OCI-LY1 (cell line): Measurements from ENCODE around the gene CRISPLD2.

Experiments used
- H2AFZ ChIP-seq: fragments of 200-600 bp; sonication (generic), shearing (Covaris generic); 2 replicates; pipeline ENCODE4 v1.6.0; 2014; ENCODE audit warnings: antibody characterized with exemption, mild to moderate bottlenecking, low read length
- H3F3A ChIP-seq: fragments of 200-600 bp; sonication (generic), shearing (Covaris generic); 2 replicates; pipeline ENCODE4 v1.6.0; 2014; ENCODE audit warnings: mild to moderate bottlenecking, antibody characterized with exemption, low read length, moderate library complexity; ENCODE audit not compliant: insufficient read depth
- H3K27ac ChIP-seq: fragments of 200-600 bp; sonication (generic); 2 replicates; pipeline ENCODE4 v1.5.1; 2014; ENCODE audit warnings: low read length, mixed run types, mild to moderate bottlenecking, low read depth; ENCODE audit not compliant: poor library complexity, severe bottlenecking
- H3K27me3 ChIP-seq: fragments of 200-600 bp; sonication (generic); 2 replicates; pipeline ENCODE4 v1.6.0; 2014; ENCODE audit warnings: antibody characterized with exemption, mild to moderate bottlenecking, low read length, moderate library complexity; ENCODE audit not compliant: insufficient read depth
- H3K36me3 ChIP-seq: fragments of 200-600 bp; sonication (generic); 2 replicates; pipeline ENCODE4 v1.6.1; 2014; ENCODE audit warnings: mild to moderate bottlenecking, antibody characterized with exemption, low read length, moderate library complexity, mixed read lengths; ENCODE audit not compliant: insufficient read depth
- H3K4me1 ChIP-seq: fragments of 200-600 bp; sonication (generic); 2 replicates; pipeline ENCODE4 v1.5.1; 2014; ENCODE audit warnings: mild to moderate bottlenecking, low read length, moderate library complexity; ENCODE audit not compliant: insufficient read depth, severe bottlenecking
- H3K4me2 ChIP-seq: fragments of 200-600 bp; sonication (generic), shearing (Covaris generic); 2 replicates; pipeline ENCODE4 v1.6.1; 2014; ENCODE audit warnings: low read length
- H3K4me3 ChIP-seq: fragments of 200-600 bp; sonication (generic); 2 replicates; pipeline ENCODE4 v1.5.1; 2014; ENCODE audit warnings: low read length, low read depth, mild to moderate bottlenecking, mixed read lengths; ENCODE audit not compliant: poor library complexity, severe bottlenecking
- H3K79me2 ChIP-seq: fragments of 200-600 bp; shearing (Covaris generic); 2 replicates; pipeline ENCODE4 v1.6.1; 2016; ENCODE audit warnings: mixed run types, low read length, mixed read lengths; ENCODE audit not compliant: insufficient read depth
- H3K9ac ChIP-seq: fragments of 200-600 bp; sonication (generic), shearing (Covaris generic); 2 replicates; pipeline ENCODE4 v1.6.1; 2014; ENCODE audit warnings: mild to moderate bottlenecking, low read length, mixed read lengths
- H3K9me2 ChIP-seq: fragments of 200-600 bp; sonication (generic), shearing (Covaris generic); 2 replicates; pipeline ENCODE4 v1.6.1; 2014; ENCODE audit warnings: low read depth, mild to moderate bottlenecking, low read length, mixed read lengths
- H3K9me3 ChIP-seq: fragments of 200-600 bp; shearing (Covaris generic); 2 replicates; pipeline ENCODE4 v1.6.1; 2014; ENCODE audit warnings: low read length, mixed read lengths
- H4K20me1 ChIP-seq: fragments of 200-600 bp; sonication (generic), shearing (Covaris generic); 2 replicates; pipeline ENCODE4 v1.6.0; 2016; ENCODE audit warnings: mild to moderate bottlenecking, low read length; ENCODE audit not compliant: insufficient read depth
- EZH2 ChIP-seq: fragments of 200-600 bp; sonication (generic), shearing (Covaris generic); IDR thresholded peaks from 2 replicates; pipeline ENCODE4 v1.8.0; 2017; ENCODE audit warnings: borderline replicate concordance, mixed run types, mild to moderate bottlenecking, antibody characterized with exemption, low read length, moderate library complexity, mixed read lengths
- TF ChIP-seq, protein P1 (sequence below): fragments of 200-600 bp; sonication (generic), shearing (Covaris generic); IDR thresholded peaks from 2 replicates; pipeline ENCODE4 v1.5.1; 2017; ENCODE audit warnings: mild to moderate bottlenecking, antibody characterized with exemption, low read length, moderate library complexity, mixed read lengths

The CRISPLD2 gene

DNA sequence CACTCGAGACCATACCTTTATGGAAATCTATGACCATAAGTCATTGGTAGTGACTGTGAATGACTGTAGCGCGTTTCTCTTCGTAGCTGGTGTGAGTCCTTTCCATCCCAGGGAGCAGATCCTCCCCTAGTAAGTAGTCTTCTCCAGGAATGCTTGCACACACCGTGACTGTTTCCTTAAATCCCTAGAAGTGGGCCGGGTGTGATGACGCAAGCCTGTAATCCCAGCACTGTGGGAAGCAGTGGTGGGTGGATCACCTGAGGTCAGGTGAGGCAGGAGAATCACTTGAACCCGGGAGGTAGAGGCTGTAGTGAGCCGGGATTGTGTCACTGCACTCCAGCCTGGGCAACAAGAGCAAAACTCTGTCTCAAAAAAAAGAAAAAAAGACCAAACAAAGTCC lies 70.6 kb downstream of the CRISPLD2 start:
- H2AFZ ChIP-seq = no peak overlapping the region
- no peak overlapping the region for H3K4me3 ChIP-seq
- H3K4me1 ChIP-seq = no peaks in the 10 kb centered on the region
- H4K20me1 ChIP-seq = no peaks in the 10 kb centered on the region
- peaks cover 18% of the 10 kb centered on the region; the same call in 1 of the 2 replicates for H3K27me3 ChIP-seq
- TF ChIP-seq EZH2 = no peak
- TF ChIP-seq, protein P1, sequence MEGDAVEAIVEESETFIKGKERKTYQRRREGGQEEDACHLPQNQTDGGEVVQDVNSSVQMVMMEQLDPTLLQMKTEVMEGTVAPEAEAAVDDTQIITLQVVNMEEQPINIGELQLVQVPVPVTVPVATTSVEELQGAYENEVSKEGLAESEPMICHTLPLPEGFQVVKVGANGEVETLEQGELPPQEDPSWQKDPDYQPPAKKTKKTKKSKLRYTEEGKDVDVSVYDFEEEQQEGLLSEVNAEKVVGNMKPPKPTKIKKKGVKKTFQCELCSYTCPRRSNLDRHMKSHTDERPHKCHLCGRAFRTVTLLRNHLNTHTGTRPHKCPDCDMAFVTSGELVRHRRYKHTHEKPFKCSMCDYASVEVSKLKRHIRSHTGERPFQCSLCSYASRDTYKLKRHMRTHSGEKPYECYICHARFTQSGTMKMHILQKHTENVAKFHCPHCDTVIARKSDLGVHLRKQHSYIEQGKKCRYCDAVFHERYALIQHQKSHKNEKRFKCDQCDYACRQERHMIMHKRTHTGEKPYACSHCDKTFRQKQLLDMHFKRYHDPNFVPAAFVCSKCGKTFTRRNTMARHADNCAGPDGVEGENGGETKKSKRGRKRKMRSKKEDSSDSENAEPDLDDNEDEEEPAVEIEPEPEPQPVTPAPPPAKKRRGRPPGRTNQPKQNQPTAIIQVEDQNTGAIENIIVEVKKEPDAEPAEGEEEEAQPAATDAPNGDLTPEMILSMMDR = no peak
- H3K9me3 ChIP-seq = no peaks in the 10 kb centered on the region
- no peaks in the 10 kb centered on the region for H3F3A ChIP-seq
- no peak overlapping the region for H3K27ac ChIP-seq
- no peak overlapping the region for H3K4me2 ChIP-seq
- H3K9ac ChIP-seq = no peak overlapping the region
- no peaks in the 10 kb centered on the region for H3K79me2 ChIP-seq
- no peaks in the 10 kb centered on the region for H3K9me2 ChIP-seq
- H3K36me3 ChIP-seq = no peaks in the 10 kb centered on the region

DNA sequence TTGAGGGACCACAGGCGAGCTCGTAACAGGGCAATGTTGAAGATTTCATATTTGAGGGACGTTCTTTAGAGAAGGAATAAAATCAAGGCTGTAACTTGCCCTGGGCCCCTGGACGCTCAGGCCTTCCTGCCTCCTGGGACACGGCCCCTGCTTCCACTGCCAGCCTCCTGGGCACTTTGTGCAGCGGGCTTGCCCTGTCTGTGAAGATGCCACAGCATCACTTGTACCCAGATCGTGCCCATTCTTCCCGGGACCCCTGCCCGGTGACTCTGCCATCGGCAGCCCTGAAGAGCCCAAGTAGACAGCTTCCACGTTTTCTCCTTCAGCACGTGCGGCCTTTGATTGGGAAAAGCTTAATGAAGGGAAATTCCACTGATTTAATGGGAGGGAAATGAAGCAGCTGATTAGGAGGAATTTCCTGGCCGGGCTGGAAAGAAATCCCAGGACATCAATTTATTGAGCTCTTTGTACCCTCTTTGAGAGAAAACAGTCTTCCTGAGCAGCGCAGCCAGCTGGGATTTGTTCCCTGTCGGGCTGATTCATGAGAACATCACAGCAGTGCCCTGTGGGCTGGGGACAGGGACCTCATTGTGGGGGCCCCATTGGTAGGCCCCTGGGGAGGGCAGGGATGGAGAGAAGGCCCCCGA lies 71.5 kb downstream of the CRISPLD2 start:
- H3K9me3 ChIP-seq = no peaks in the 10 kb centered on the region
- H3F3A ChIP-seq = no peaks in the 10 kb centered on the region
- no peaks in the 10 kb centered on the region for H4K20me1 ChIP-seq
- no peaks in the 10 kb centered on the region for H3K4me1 ChIP-seq
- no peak overlapping the region for H2AFZ ChIP-seq
- no peaks in the 10 kb centered on the region for H3K36me3 ChIP-seq
- no peak overlapping the region for H3K9ac ChIP-seq
- H3K9me2 ChIP-seq = no peaks in the 10 kb centered on the region
- H3K4me2 ChIP-seq = no peak overlapping the region
- H3K27me3 ChIP-seq = peaks cover 18% of the 10 kb centered on the region; the same call in 1 of the 2 replicates
- TF ChIP-seq EZH2 = no peak
- TF ChIP-seq, protein P1 = no peak
- no peak overlapping the region for H3K27ac ChIP-seq
- H3K79me2 ChIP-seq = no peaks in the 10 kb centered on the region
- no peak overlapping the region for H3K4me3 ChIP-seq

DNA sequence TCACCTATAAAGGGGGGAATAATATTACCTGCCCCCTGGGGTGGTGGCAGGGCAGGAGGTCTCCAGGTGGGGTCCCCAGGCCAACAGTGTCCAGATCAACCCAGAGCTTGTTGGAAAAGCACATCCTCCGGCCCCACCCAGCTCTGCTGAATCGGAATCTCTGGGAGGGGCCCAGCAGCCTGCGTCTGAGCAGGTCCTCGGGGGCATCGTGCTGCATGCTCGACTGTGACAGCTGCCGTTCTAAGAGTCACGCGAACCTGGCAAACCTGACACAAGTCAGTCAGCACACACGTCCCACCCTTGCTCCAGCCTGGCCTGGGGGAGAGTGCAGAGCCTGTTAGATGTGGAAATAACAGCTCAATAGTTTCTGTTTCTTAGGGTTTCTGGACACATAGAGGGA lies 72.3 kb downstream of the CRISPLD2 start:
- Histone ChIP-seq H3K9ac (no peak overlapping the region), H3K4me1 (no peaks in the 10 kb centered on the region), H3K9me2 (no peaks in the 10 kb centered on the region), H3F3A (no peaks in the 10 kb centered on the region), H3K4me2 (no peak overlapping the region), H3K4me3 (no peak overlapping the region), H3K36me3 (no peaks in the 10 kb centered on the region), H3K27me3 (peaks cover 14% of the 10 kb centered on the region; the same call in 1 of the 2 replicates), H4K20me1 (no peaks in the 10 kb centered on the region), H3K9me3 (no peaks in the 10 kb centered on the region), H3K27ac (no peak overlapping the region), H2AFZ (no peak overlapping the region), H3K79me2 (no peaks in the 10 kb centered on the region)
- TF ChIP-seq EZH2 = no peak
- TF ChIP-seq, protein P1 = no peak
